ENCODE results near the gene SMARCA4. TPM values are rescaled to one million over a fixed set of nuclear protein-coding genes. Genes with fewer than 3 reads are reported as not detected.

Gene SMARCA4
- total RNA-seq, 1 experiment from 2014 or later: 104 TPM

- H3K36me3 ChIP-seq: peaks cover 98% of the 10 kb centered on the region
- H3K27me3 ChIP-seq (replicated peaks): no peaks in the 10 kb centered on the region
- no peak overlapping the region for H3K27ac ChIP-seq
- H3K4me3 ChIP-seq: no peak overlapping the region
- no peak for DNase-seq (ENCODE audit: low read depth in 1 of 2, low spot score in 2 of 2)
- H3K9me3 ChIP-seq (replicated peaks): no peaks in the 10 kb centered on the region
- H3K4me1 ChIP-seq (replicated peaks): no peaks in the 10 kb centered on the region
Measured at GRCh38 chr19:11031421-11032070, 70.7 kb downstream of the SMARCA4 start.

DNA sequence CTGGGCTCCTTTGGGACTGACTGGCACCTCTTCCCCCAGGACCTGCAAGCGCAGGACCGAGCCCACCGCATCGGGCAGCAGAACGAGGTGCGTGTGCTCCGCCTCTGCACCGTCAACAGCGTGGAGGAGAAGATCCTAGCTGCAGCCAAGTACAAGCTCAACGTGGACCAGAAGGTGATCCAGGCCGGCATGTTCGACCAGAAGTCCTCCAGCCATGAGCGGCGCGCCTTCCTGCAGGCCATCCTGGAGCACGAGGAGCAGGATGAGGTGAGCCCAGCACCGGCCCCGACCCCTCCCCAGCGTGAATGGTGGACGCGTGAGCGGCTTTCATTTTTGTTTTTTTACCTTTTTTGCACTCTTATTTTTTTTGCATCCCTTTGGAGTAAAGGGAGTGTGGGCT lies 72.4 kb downstream of the SMARCA4 start:
- no peak for DNase-seq (ENCODE audit: low read depth in 1 of 2, low spot score in 2 of 2)
- Histone ChIP-seq H3K4me1 (replicated peaks) (no peaks in the 10 kb centered on the region), H3K9me3 (replicated peaks) (no peaks in the 10 kb centered on the region), H3K27me3 (replicated peaks) (no peaks in the 10 kb centered on the region), H3K27ac (no peak overlapping the region), H3K4me3 (no peak overlapping the region), H3K36me3 (peaks cover 98% of the 10 kb centered on the region)

GRCh38 chr19:11033763-11034162 lies 72.9 kb downstream of the SMARCA4 start:
- no peaks in the 10 kb centered on the region for H3K27me3 ChIP-seq (replicated peaks)
- DNase-seq (ENCODE audit: low read depth in 1 of 2, low spot score in 2 of 2): no peak
- no peak overlapping the region for H3K27ac ChIP-seq
- H3K36me3 ChIP-seq: peaks cover 98% of the 10 kb centered on the region
- no peak overlapping the region for H3K4me3 ChIP-seq
- no peaks in the 10 kb centered on the region for H3K9me3 ChIP-seq (replicated peaks)
- H3K4me1 ChIP-seq (replicated peaks): no peaks in the 10 kb centered on the region

DNA sequence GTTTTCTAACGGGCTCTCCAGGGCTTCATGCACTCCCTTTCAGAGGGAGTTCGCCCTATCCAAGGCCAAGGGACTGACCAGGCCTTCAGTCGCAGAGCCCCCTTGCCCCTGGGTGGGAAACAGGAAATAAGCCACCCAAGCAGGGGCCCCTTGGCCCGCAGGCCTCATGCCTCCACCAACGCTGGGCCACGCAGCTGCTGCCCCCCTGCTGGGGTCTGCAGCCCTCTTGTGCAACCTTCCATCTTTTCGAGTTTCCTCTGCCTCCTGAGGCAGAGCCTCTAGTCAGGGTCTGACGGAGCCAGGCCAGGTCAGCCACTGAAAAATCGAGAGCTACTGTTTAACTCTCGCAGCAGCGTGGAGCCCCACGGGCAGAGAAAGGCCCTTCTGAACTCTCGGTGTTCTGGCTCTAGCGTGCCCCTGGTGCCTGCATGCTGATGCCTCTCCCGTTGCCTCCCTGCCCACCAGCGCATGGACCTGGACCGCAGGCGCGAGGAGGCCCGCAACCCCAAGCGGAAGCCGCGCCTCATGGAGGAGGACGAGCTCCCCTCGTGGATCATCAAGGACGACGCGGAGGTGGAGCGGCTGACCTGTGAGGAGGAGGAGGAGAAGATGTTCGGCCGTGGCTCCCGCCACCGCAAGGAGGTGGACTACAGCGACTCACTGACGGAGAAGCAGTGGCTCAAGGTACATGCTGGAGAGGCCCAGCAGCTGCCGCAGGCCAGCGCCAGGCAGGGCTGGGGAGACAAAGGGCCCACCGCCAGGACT lies 73.8 kb downstream of the SMARCA4 start:
- H3K4me3 ChIP-seq: no peak overlapping the region
- H3K27me3 ChIP-seq (replicated peaks): no peaks in the 10 kb centered on the region
- DNase-seq (ENCODE audit: low read depth in 1 of 2, low spot score in 2 of 2): no peak
- no peaks in the 10 kb centered on the region for H3K4me1 ChIP-seq (replicated peaks)
- H3K27ac ChIP-seq: no peak overlapping the region
- H3K9me3 ChIP-seq (replicated peaks): no peaks in the 10 kb centered on the region
- H3K36me3 ChIP-seq: peaks cover 98% of the 10 kb centered on the region

DNA sequence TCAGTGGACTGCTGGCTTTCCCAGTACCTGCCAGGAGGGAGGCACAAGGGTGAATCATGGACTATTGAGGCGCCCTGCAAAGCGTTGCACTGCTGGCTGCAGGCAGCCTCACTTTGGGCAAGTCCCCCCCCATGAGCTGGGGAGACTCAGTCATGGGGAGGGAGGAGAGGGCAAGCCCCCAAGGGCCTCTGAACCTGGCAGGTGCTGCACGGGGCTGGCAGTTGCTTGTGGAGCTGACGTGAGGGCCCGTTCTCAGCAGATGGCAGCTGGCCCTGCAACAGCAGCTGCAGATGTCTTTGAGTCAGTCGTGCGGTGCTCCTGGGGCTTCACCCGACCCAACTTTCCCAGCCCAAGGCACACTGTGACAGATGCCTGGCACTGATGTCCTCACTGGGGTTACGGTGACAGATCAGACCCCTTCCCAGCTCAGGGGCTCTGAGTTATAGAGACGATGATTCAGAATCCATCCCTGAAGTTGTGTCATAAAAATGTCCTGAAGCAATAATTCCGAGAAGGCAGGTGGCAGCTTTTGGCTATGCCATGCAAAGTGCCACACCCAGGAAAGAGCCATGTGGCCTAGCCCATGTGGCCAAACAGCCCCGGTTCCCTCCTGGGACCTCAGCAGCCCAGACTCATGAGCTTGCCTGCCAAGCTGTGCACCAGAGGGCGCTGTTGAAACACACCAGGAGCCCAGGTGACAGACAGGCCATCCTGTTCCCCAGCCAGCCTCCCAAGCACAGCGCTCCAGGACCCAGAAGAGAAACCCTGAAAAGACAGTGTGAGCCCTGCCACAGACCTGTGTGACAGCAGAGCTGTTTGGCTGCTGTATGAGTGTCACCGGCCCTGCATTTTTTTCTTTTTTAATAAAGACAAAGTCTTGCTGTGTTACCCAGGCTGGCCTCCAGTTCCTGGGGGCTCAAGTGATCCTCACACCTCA lies 74.9 kb downstream of the SMARCA4 start:
- no peaks in the 10 kb centered on the region for H3K27me3 ChIP-seq (replicated peaks)
- peaks cover 94% of the 10 kb centered on the region for H3K36me3 ChIP-seq
- DNase-seq (ENCODE audit: low read depth in 1 of 2, low spot score in 2 of 2): peak; percentile 62 to 89
- no peak overlapping the region for H3K4me3 ChIP-seq
- H3K27ac ChIP-seq: no peak overlapping the region
- no peaks in the 10 kb centered on the region for H3K4me1 ChIP-seq (replicated peaks)
- H3K9me3 ChIP-seq (replicated peaks): no peaks in the 10 kb centered on the region

DNA sequence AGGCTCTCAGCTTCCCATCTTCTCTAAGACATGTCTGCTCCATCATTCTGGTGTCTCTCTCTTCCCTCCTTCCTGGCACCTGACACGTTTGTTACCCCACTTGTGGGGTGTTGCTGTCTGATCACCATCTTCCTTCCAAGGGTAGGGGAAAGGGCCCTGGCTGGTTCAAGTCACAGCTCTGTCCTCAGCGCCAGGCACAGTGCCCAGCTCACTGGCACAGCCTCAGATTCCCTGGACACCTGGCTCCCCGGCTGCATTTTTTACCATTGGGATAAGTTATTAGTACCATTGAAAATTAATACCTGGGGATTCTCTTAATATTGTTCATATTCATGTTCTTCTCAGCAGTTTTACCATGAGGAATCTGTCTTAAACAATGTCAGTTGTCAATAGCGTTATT lies 77.7 kb downstream of the SMARCA4 start:
- DNase-seq (ENCODE audit: low read depth in 1 of 2, low spot score in 2 of 2): no peak
- Histone ChIP-seq H3K4me3 (no peak overlapping the region), H3K27me3 (replicated peaks) (no peaks in the 10 kb centered on the region), H3K27ac (no peak overlapping the region), H3K4me1 (replicated peaks) (no peaks in the 10 kb centered on the region), H3K9me3 (replicated peaks) (no peaks in the 10 kb centered on the region), H3K36me3 (peaks cover 89% of the 10 kb centered on the region)

- H3K4me1 ChIP-seq (replicated peaks): no peaks in the 10 kb centered on the region
- peaks cover 80% of the 10 kb centered on the region for H3K36me3 ChIP-seq
- no peak overlapping the region for H3K27ac ChIP-seq
- H3K27me3 ChIP-seq (replicated peaks): no peaks in the 10 kb centered on the region
- DNase-seq (ENCODE audit: low read depth in 1 of 2, low spot score in 2 of 2): no peak
- no peaks in the 10 kb centered on the region for H3K9me3 ChIP-seq (replicated peaks)
- no peak overlapping the region for H3K4me3 ChIP-seq
Measured at GRCh38 chr19:11041194-11041593, 80.4 kb downstream of the SMARCA4 start.

DNA sequence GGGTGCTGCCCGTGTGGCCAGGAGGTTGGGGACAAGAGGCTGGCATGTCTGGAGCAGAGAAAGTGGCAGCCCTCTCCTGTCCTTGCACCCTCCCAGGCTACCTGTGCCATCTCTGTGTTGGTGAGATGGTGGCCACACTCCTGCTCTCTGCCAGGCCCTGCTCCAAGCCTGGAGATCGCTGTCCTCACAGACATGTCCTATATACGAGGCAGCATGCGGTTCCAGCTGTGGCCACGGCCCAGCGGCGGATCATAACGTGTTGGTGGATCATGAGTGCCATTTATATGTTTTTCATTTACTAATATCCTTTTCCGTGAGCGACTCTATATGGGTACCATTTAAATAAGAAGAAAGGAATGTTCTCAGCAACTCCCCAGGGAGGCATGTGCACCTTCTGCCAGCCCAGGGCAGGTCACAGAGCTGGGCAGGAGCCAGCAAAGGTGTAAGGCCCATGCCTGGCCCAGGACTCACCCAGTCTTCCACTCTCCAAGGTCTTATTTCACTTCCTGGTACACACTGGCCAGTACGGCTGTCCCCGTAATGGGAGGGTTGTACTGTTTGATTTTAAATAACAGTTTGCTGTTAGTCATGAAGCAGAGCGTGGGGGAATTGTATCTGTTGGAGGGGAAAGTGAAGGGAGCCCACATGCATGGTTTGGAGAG lies 81.3 kb downstream of the SMARCA4 start:
- Histone ChIP-seq H3K27ac (no peak overlapping the region), H3K4me3 (no peak overlapping the region), H3K36me3 (peaks cover 75% of the 10 kb centered on the region), H3K4me1 (replicated peaks) (no peaks in the 10 kb centered on the region), H3K9me3 (replicated peaks) (no peaks in the 10 kb centered on the region), H3K27me3 (replicated peaks) (no peaks in the 10 kb centered on the region)
- DNase-seq (ENCODE audit: low read depth in 1 of 2, low spot score in 2 of 2): no peak

DNA sequence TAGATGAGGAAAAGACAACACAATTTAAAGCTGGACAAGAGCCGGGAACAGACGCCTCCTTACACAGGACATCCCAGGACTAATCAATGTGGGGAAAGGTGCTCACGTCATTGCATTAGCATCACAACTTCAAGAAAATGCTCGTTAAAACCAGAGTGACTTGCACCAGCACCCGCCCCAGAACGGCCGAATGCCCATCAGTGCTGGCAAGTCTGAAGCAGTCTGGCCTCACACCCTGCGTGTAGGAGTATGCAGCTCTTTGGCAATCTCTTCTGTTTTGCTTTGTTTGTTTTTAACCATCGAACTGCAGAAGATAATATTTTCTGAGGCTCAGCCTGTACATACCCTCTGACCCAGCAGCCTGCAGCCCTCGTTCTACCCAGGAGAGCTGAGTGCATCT lies 83.6 kb downstream of the SMARCA4 start:
- H3K4me1 ChIP-seq (replicated peaks): no peaks in the 10 kb centered on the region
- no peaks in the 10 kb centered on the region for H3K27me3 ChIP-seq (replicated peaks)
- DNase-seq (ENCODE audit: low read depth in 1 of 2, low spot score in 2 of 2): no peak
- H3K27ac ChIP-seq: no peak overlapping the region
- H3K4me3 ChIP-seq: no peak overlapping the region
- H3K9me3 ChIP-seq (replicated peaks): no peaks in the 10 kb centered on the region
- H3K36me3 ChIP-seq: peaks cover 66% of the 10 kb centered on the region

DNA sequence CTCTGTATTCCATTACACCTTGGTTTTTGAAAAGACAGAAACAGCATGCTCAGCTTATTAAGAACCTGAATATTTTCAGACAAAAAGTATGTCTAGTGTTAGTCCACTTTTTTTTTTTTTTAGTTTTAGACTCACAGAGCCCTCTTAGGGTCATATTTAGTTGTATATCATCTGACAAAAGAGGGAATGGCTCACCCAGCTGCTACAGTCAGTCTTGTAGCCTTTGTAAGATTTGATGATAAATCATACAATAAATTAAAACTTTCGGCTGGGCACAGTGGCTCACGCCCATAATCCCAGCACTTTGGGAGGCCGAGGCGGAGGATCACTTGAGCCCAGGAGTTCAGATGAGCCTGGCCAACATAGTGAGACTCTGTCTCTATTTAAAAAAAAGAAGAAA lies 84.7 kb downstream of the SMARCA4 start:
- Histone ChIP-seq H3K27me3 (replicated peaks) (no peaks in the 10 kb centered on the region), H3K4me1 (replicated peaks) (no peaks in the 10 kb centered on the region), H3K36me3 (peaks cover 66% of the 10 kb centered on the region), H3K9me3 (replicated peaks) (no peaks in the 10 kb centered on the region), H3K27ac (no peak overlapping the region), H3K4me3 (no peak overlapping the region)
- DNase-seq (ENCODE audit: low read depth in 1 of 2, low spot score in 2 of 2): no peak

- Histone ChIP-seq H3K4me1 (replicated peaks) (no peaks in the 10 kb centered on the region), H3K4me3 (no peak overlapping the region), H3K27me3 (replicated peaks) (no peaks in the 10 kb centered on the region), H3K27ac (no peak overlapping the region), H3K36me3 (peaks cover 63% of the 10 kb centered on the region), H3K9me3 (replicated peaks) (no peaks in the 10 kb centered on the region)
- DNase-seq (ENCODE audit: low read depth in 1 of 2, low spot score in 2 of 2): no peak
Measured at GRCh38 chr19:11046605-11047354, 86.0 kb downstream of the SMARCA4 start.

- no peaks in the 10 kb centered on the region for H3K9me3 ChIP-seq (replicated peaks)
- no peak overlapping the region for H3K4me3 ChIP-seq
- no peak overlapping the region for H3K27ac ChIP-seq
- DNase-seq (ENCODE audit: low read depth in 1 of 2, low spot score in 2 of 2): no peak
- H3K4me1 ChIP-seq (replicated peaks): no peaks in the 10 kb centered on the region
- H3K36me3 ChIP-seq: peaks cover 60% of the 10 kb centered on the region
- no peaks in the 10 kb centered on the region for H3K27me3 ChIP-seq (replicated peaks)
Measured at GRCh38 chr19:11047866-11048265, 87.0 kb downstream of the SMARCA4 start.

All from SJSA1 (cell line).